HEK293 (cell line): ENCODE results near the gene PLCL1.

Experiments
- CTCF ChIA-PET: fragments of 350-600 bp; formaldehyde crosslinking; extraction: SDS; loops from one replicate; lab custom pipeline; 2021; ENCODE audit warnings: antibody characterized with exemption; lab: Yijun Ruan, JAX
- POLR2A ChIA-PET: fragments of 300-600 bp; formaldehyde crosslinking; extraction: SDS; loops from one replicate; lab custom pipeline; 2020; ENCODE audit warnings: antibody characterized with exemption, inconsistent platforms; lab: Yijun Ruan, JAX
- H3K27ac ChIP-seq: fragments of 200-500 bp; sonication (Bioruptor generic); 2 replicates; pipeline ENCODE4 v1.5.1; 2014; ENCODE audit warnings: low read depth, low read length, control low read depth, inconsistent platforms; ENCODE audit errors: extremely low read depth
- H3K36me3 ChIP-seq, 2 experiments: fragments of 200-500 bp in 1 of 2; sonication (Bioruptor generic) in 1 of 2; 1 replicate in 1 of 2; 2 replicates in 1 of 2; pipeline ENCODE4 v1.5.1; 2014 to 2017; ENCODE audit warnings: inconsistent platforms in 2 of 2, low read length in 2 of 2; ENCODE audit not compliant: control insufficient read depth in 2 of 2, insufficient read depth in 1 of 2
- H3K4me1 ChIP-seq: fragments of 200-500 bp; sonication (Bioruptor generic); 2 replicates; pipeline ENCODE4 v1.5.1; 2014; ENCODE audit warnings: mild to moderate bottlenecking, low read length, inconsistent platforms; ENCODE audit not compliant: control insufficient read depth, insufficient read depth
- H3K4me3 ChIP-seq: 2 replicates; pipeline ENCODE4 v1.5.1; 2011; ENCODE audit warnings: low read depth, mild to moderate bottlenecking, control low read depth, low read length, moderate library complexity
- H3K9me3 ChIP-seq: fragments of 200-500 bp; sonication (Bioruptor generic); 2 replicates; pipeline ENCODE4 v1.5.1; 2014; ENCODE audit warnings: low read depth, low read length, inconsistent platforms; ENCODE audit not compliant: control insufficient read depth, insufficient read depth
- CTCF ChIP-seq: fragments of 450-650 bp; formaldehyde crosslinking; IDR thresholded peaks from 2 replicates; pipeline ENCODE4 v1.5.1; 2016; ENCODE audit warnings: missing biosample characterization, missing genetic modification characterization
- GLIS2 ChIP-seq: fragments of 450-650 bp; formaldehyde crosslinking; IDR thresholded peaks from 2 replicates; pipeline ENCODE4 v1.5.1; 2016; ENCODE audit warnings: missing biosample characterization, missing genetic modification characterization
- HOXD13 ChIP-seq: sonication (generic); formaldehyde crosslinking; IDR thresholded peaks from 2 replicates; pipeline ENCODE4 v1.8.0; 2022; ENCODE audit warnings: missing genetic modification reagents, borderline replicate concordance
- MYNN ChIP-seq: fragments of 450-650 bp; formaldehyde crosslinking; IDR thresholded peaks from 2 replicates; pipeline ENCODE4 v1.5.1; 2016; ENCODE audit warnings: missing biosample characterization, missing genetic modification characterization, borderline replicate concordance
- SCRT2 ChIP-seq: fragments of 450-650 bp; formaldehyde crosslinking; IDR thresholded peaks from 2 replicates; pipeline ENCODE4 v1.5.1; 2016; ENCODE audit warnings: missing biosample characterization, missing genetic modification characterization
- SETDB1 ChIP-seq: IDR thresholded peaks from one replicate; pipeline ENCODE4 v1.6.1; 2017; ENCODE audit warnings: mild to moderate bottlenecking, low read length, moderate library complexity, mixed read lengths; ENCODE audit not compliant: insufficient read length
- ZBTB11 ChIP-seq: fragments of 450-650 bp; formaldehyde crosslinking; conservative IDR thresholded peaks from 2 replicates; pipeline ENCODE4 v1.5.1; 2016; ENCODE audit warnings: low read depth, missing biosample characterization, missing genetic modification characterization
- ZBTB8A ChIP-seq: fragments of 450-650 bp; formaldehyde crosslinking; IDR thresholded peaks from 2 replicates; pipeline ENCODE4 v1.5.1; 2016; ENCODE audit warnings: missing biosample characterization, missing genetic modification characterization
- ZNF354C ChIP-seq: fragments of 450-650 bp; formaldehyde crosslinking; IDR thresholded peaks from 2 replicates; pipeline ENCODE4 v1.5.1; 2016; ENCODE audit warnings: missing biosample characterization, missing genetic modification characterization, low read depth, borderline replicate concordance
- ZNF623 ChIP-seq: fragments of 450-650 bp; formaldehyde crosslinking; IDR thresholded peaks from 2 replicates; pipeline ENCODE4 v1.5.1; 2016; ENCODE audit warnings: missing biosample characterization, missing genetic modification characterization
- ZNF629 ChIP-seq: fragments of 450-650 bp; formaldehyde crosslinking; IDR thresholded peaks from 2 replicates; pipeline ENCODE4 v1.5.1; 2017; ENCODE audit warnings: missing biosample characterization, missing genetic modification characterization
- ZNF654 ChIP-seq: fragments of 450-650 bp; formaldehyde crosslinking; IDR thresholded peaks from 2 replicates; pipeline ENCODE4 v1.5.1; 2016; ENCODE audit warnings: low read depth, missing biosample characterization, missing genetic modification characterization
- ZNF843 ChIP-seq: fragments of 450-650 bp; formaldehyde crosslinking; IDR thresholded peaks from 2 replicates; pipeline ENCODE4 v1.5.1; 2016; ENCODE audit warnings: missing biosample characterization, missing genetic modification characterization
- TF ChIP-seq, protein P1 (sequence below): fragments of 450-650 bp; formaldehyde crosslinking; IDR thresholded peaks from 2 replicates; pipeline ENCODE4 v1.5.1; 2016; ENCODE audit warnings: missing biosample characterization, missing genetic modification characterization
- TF ChIP-seq, protein P2 (sequence below): fragments of 450-650 bp; formaldehyde crosslinking; IDR thresholded peaks from 2 replicates; pipeline ENCODE4 v1.5.1; 2017; ENCODE audit warnings: missing biosample characterization, missing genetic modification characterization

The PLCL1 gene

GRCh38 chr2:197799068-197799467, 5.3 kb upstream of the PLCL1 start (continued):
- TF ChIP-seq ZBTB11 (tag by site-specific recombination) (no peak), SETDB1 (no peak)
- TF ChIP-seq, all 188 proteins: peak for 0

DNA sequence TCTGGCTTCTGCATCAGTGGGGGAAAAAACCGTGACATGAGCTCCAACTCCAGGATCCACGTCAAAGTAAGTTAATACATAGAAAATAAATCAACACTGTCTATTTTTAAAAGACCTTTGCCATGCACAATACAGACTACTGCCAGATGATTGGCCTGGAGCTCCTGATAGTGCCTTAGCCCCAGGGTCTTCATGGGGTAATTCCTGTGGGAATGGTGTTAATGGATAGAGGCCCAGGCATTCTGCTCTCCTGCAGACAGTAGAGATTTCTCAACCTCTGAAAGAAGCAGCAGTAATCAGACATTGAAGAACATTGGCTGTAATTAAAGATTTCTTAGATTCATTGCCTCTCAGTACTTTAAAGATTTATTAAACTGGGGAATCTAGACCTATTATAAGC, 4.3 kb upstream of the PLCL1 start:
- Histone ChIP-seq H3K27ac (no peak overlapping the region), H3K4me1 (no peaks in the 10 kb centered on the region), H3K36me3 (no peaks in the 10 kb centered on the region), H3K9me3 (no peaks in the 10 kb centered on the region), H3K4me3 (no peak overlapping the region)
- POLR2A ChIA-PET = no interaction called here
- no peak for TF ChIP-seq HOXD13 (CRISPR knock-in tag)
- TF ChIP-seq ZNF843 = no peak
- CTCF ChIA-PET = interaction anchor here (1.0 to 2.5 kb wide), 2 partner anchors 250 to 496 kb away, joined by 3 to 20 read pairs; no protein-coding TSS in a partner anchor

- TF ChIP-seq, protein P1, sequence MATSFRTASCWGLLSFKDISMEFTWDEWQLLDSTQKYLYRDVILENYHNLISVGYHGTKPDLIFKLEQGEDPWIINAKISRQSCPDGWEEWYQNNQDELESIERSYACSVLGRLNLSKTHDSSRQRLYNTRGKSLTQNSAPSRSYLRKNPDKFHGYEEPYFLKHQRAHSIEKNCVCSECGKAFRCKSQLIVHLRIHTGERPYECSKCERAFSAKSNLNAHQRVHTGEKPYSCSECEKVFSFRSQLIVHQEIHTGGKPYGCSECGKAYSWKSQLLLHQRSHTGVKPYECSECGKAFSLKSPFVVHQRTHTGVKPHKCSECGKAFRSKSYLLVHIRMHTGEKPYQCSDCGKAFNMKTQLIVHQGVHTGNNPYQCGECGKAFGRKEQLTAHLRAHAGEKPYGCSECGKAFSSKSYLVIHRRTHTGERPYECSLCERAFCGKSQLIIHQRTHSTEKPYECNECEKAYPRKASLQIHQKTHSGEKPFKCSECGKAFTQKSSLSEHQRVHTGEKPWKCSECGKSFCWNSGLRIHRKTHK (tag by site-specific recombination) = no peak
- no peak for TF ChIP-seq ZNF354C (tag by site-specific recombination)
- TF ChIP-seq MYNN (tag by site-specific recombination) = no peak
- no peak for TF ChIP-seq GLIS2 (tag by site-specific recombination)
- TF ChIP-seq ZNF629 (tag by site-specific recombination) = no peak
- TF ChIP-seq ZBTB8A (tag by site-specific recombination) = no peak
- TF ChIP-seq ZNF623 = no peak
- ChIA-PET CTCF (interaction anchor here (0.7 to 2.5 kb wide), 2 partner anchors 495 to 678 kb away, joined by 3 to 20 read pairs; no protein-coding TSS in a partner anchor), POLR2A (no interaction called here)
- no peak overlapping the region for H3K27ac ChIP-seq
- no peaks in the 10 kb centered on the region for H3K4me1 ChIP-seq
- H3K4me3 ChIP-seq = no peak overlapping the region
- no peaks in the 10 kb centered on the region for H3K9me3 ChIP-seq
- no peaks in the 10 kb centered on the region for H3K36me3 ChIP-seq
Measured at GRCh38 chr2:197801033-197801432, 3.4 kb upstream of the PLCL1 start.

DNA sequence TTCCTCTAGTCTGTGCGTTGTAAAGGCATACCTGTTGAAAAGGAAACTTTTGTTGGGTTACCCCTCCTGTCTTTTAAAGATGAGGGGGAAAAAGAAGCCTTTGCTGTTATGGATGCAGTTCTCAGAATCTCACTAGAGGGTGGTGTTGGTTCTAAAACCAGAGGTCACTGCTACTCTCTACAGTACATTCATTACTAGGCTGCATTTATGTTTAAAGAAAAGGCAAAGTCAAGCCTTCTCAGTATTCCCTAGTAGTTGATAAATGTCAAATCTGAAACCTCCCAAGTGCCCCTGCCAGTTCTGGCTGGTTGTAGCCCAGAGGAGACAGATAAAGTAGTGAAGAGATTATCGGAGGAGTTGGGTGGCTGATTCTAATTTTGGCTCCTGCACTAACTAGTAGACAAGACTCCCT, 1.4 kb upstream of the PLCL1 start:
- H3K27ac ChIP-seq = no peak overlapping the region
- no peak overlapping the region for H3K4me3 ChIP-seq
- CTCF ChIA-PET = interaction anchor here (0.5 to 1.0 kb wide), 2 partner anchors 487 to 494 kb away, joined by 3 to 4 read pairs; no protein-coding TSS in a partner anchor
- H3K4me1 ChIP-seq = no peaks in the 10 kb centered on the region
- TF ChIP-seq CTCF (tag by site-specific recombination) = peak; percentile 73
- peak; percentile 69 for TF ChIP-seq SCRT2 (tag by site-specific recombination)
- TF ChIP-seq ZNF654 = peak; percentile 79
- TF ChIP-seq, protein P2, sequence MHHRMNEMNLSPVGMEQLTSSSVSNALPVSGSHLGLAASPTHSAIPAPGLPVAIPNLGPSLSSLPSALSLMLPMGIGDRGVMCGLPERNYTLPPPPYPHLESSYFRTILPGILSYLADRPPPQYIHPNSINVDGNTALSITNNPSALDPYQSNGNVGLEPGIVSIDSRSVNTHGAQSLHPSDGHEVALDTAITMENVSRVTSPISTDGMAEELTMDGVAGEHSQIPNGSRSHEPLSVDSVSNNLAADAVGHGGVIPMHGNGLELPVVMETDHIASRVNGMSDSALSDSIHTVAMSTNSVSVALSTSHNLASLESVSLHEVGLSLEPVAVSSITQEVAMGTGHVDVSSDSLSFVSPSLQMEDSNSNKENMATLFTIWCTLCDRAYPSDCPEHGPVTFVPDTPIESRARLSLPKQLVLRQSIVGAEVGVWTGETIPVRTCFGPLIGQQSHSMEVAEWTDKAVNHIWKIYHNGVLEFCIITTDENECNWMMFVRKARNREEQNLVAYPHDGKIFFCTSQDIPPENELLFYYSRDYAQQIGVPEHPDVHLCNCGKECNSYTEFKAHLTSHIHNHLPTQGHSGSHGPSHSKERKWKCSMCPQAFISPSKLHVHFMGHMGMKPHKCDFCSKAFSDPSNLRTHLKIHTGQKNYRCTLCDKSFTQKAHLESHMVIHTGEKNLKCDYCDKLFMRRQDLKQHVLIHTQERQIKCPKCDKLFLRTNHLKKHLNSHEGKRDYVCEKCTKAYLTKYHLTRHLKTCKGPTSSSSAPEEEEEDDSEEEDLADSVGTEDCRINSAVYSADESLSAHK (tag by site-specific recombination) = no peak
- POLR2A ChIA-PET = no interaction called here
- no peaks in the 10 kb centered on the region for H3K9me3 ChIP-seq
- H3K36me3 ChIP-seq = no peaks in the 10 kb centered on the region
